ENCODE measurements around the gene NIPBL.

GRCh38 chr5:37056762-37057161, 180.2 kb downstream of the NIPBL start:
- TF ChIP-seq EZH2 (IDR thresholded peaks at IDR 0.05; ENCODE audit: borderline replicate concordance, low read length): no peak
- no peak for TF ChIP-seq CTCF (IDR thresholded peaks at IDR 0.05; ENCODE audit: low read length)
